Loucy (cell line): ENCODE results near the gene NBAS.

Experiments
- CTCF ChIP-seq: fragments of 200-600 bp; sonication (generic); conservative IDR thresholded peaks from 2 replicates; pipeline ENCODE4 v1.5.1; 2014; ENCODE audit warnings: mild to moderate bottlenecking, antibody characterized with exemption, low read length
- EZH2phosphoT487 ChIP-seq: fragments of 200-600 bp; IDR thresholded peaks from 2 replicates; pipeline ENCODE4 v1.6.1; 2018; ENCODE audit warnings: antibody characterized with exemption, mild to moderate bottlenecking, moderate library complexity, borderline replicate concordance

DNA sequence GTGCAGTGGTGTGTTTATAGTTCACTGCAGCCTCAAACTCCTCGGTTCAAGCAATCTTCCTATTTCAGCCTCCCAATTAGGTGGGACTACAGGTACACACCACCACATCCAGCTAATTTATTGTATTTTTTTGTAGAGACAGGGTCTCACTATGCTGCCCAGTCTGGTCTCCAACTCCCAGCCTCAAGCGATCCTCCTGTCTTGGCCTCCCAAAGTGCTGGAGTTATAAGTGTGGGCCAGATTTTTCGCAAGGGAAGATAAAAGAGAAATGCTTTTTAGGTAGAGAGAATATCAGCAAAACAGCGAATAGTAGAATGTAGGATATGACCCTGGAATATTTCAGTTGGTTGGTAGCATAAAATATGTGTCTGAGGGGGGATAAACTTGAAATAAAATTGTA is 34.8 kb upstream of the NBAS start:
- TF ChIP-seq CTCF (no peak), EZH2phosphoT487 (no peak)
